B cell (primary cell): Measurements from ENCODE around the gene EMC10. TPM values are rescaled to one million over a fixed set of nuclear protein-coding genes. Genes with fewer than 3 reads are reported as not detected.

Experiments used
- ATAC-seq: fragments of 200-7000 bp; cut with Tn5 transposase; one replicate; pipeline ENCODE4 v1.10.0; 2021; ENCODE audit warnings: low read depth, mild to moderate bottlenecking, moderate number of reproducible peaks, moderate library complexity
- CTCF ChIA-PET: fragments of 350-600 bp; sonication (Branson Sonifier 250); formaldehyde crosslinking; loops from one replicate; lab custom pipeline; 2021; ENCODE audit warnings: antibody characterized with exemption, inconsistent platforms; lab: Charles Lee
- POLR2A ChIA-PET: fragments of 350-600 bp; sonication (Branson Sonifier 250); formaldehyde crosslinking; loops from one replicate; lab custom pipeline; 2021; ENCODE audit warnings: antibody characterized with exemption; lab: Charles Lee
- DNase-seq: peaks from one replicate; pipeline ENCODE4 v3.0.0; 2013
- H2AFZ ChIP-seq: 2 replicates; pipeline ENCODE4 v1.6.1; 2012; ENCODE audit warnings: mild to moderate bottlenecking, low read depth, low read length; ENCODE audit not compliant: insufficient read depth, poor library complexity, severe bottlenecking
- H3K27ac ChIP-seq, 2 donors: 1 replicate in 1 of 2; 2 replicates in 1 of 2; pipeline ENCODE4 v1.5.1; 2012 to 2013; ENCODE audit warnings: low read length in 2 of 2, mild to moderate bottlenecking in 2 of 2, moderate library complexity in 1 of 2
- H3K27me3 ChIP-seq, 4 experiments: fragments of 200-600 bp in 1 of 4; sonication (generic) in 1 of 4; replicated peaks in 1 of 4; 1 replicate in 2 of 4; 2 replicates in 2 of 4; pipeline versions ENCODE4 v1.6.1 to v1.7.0; 2013 to 2016; ENCODE audit warnings: low read length in 3 of 4, mild to moderate bottlenecking in 2 of 4, mixed read lengths in 1 of 4, moderate library complexity in 1 of 4; ENCODE audit not compliant: insufficient read depth in 4 of 4, control insufficient read depth in 3 of 4; ENCODE audit errors: control extremely low read depth in 1 of 4
- H3K36me3 ChIP-seq, 2 experiments: replicated peaks in 1 of 2; 1 replicate in 1 of 2; 2 replicates in 1 of 2; pipeline versions ENCODE4 v1.6.1 to v1.7.1; 2013; ENCODE audit warnings: low read length in 1 of 2; ENCODE audit not compliant: insufficient read depth in 2 of 2, control insufficient read depth in 1 of 2; ENCODE audit errors: control extremely low read depth in 1 of 2, extremely low read depth in 1 of 2
- H3K4me1 ChIP-seq, 2 donors: fragments of 200-600 bp in 1 of 2; sonication (generic) in 1 of 2; 1 replicate in 1 of 2; 2 replicates in 1 of 2; pipeline versions ENCODE4 v1.5.1 to v1.6.1; 2013 to 2017; ENCODE audit warnings: low read length in 2 of 2; ENCODE audit not compliant: control insufficient read depth in 2 of 2, insufficient read depth in 2 of 2
- H3K4me2 ChIP-seq: replicated peaks from 2 replicates; pipeline ENCODE3; 2012; ENCODE audit warnings: mild to moderate bottlenecking, low read depth, low read length; ENCODE audit not compliant: poor library complexity, severe bottlenecking
- H3K4me3 ChIP-seq, 5 experiments: fragments of 200-600 bp in 1 of 5; sonication (generic) in 1 of 5; 1 replicate in 3 of 5; 2 replicates in 2 of 5; pipeline versions ENCODE4 v1.5.1 to v1.7.0; 2011 to 2016; ENCODE audit warnings: low read length in 4 of 5, mild to moderate bottlenecking in 4 of 5, low read depth in 2 of 5, control low read depth in 1 of 5, moderate library complexity in 1 of 5; ENCODE audit not compliant: insufficient read depth in 1 of 5; ENCODE audit errors: control extremely low read depth in 1 of 5, extremely low read depth in 1 of 5
- H3K79me2 ChIP-seq: fragments of 200-600 bp; sonication (generic); one replicate; pipeline ENCODE4 v1.6.0; 2016; ENCODE audit warnings: low read length; ENCODE audit not compliant: control insufficient read depth, insufficient read depth
- H3K9ac ChIP-seq: fragments of 200-600 bp; sonication (generic); 2 replicates; pipeline ENCODE4 v1.6.1; 2017; ENCODE audit warnings: mild to moderate bottlenecking, low read length, moderate library complexity
- H3K9me3 ChIP-seq, 3 donors: one replicate each; pipeline versions ENCODE4 v1.6.1 to v1.7.1; 2013; ENCODE audit warnings: low read length in 2 of 3; ENCODE audit not compliant: control insufficient read depth in 2 of 3, insufficient read depth in 1 of 3; ENCODE audit errors: control extremely low read depth in 1 of 3
- H4K20me1 ChIP-seq: 2 replicates; pipeline ENCODE4 v1.6.0; 2012; ENCODE audit warnings: mild to moderate bottlenecking, low read length; ENCODE audit not compliant: insufficient read depth, control insufficient read depth, poor library complexity, severe bottlenecking
- H3K27ac Mint-ChIP-seq: one replicate; pipeline ENCODE4 v1.8.0; 2021; ENCODE audit warnings: mixed read lengths
- H3K27me3 Mint-ChIP-seq: one replicate; pipeline ENCODE4 v1.8.0; 2021; ENCODE audit warnings: mixed read lengths
- H3K4me1 Mint-ChIP-seq: one replicate; pipeline ENCODE4 v1.8.0; 2021; ENCODE audit warnings: mixed read lengths
- H3K4me3 Mint-ChIP-seq: one replicate; pipeline ENCODE4 v1.8.0; 2021; ENCODE audit warnings: mixed read lengths
- H3K9me3 Mint-ChIP-seq: one replicate; pipeline ENCODE4 v1.8.0; 2022; ENCODE audit warnings: mixed read lengths; ENCODE audit not compliant: insufficient read depth
- EZH2 ChIP-seq: IDR thresholded peaks from 2 replicates; pipeline ENCODE4 v1.6.1; 2012; ENCODE audit warnings: borderline replicate concordance, low read depth, mild to moderate bottlenecking, moderate library complexity, low read length; ENCODE audit not compliant: insufficient read depth, poor library complexity, severe bottlenecking
- WGBS: methylation state at CpG from one replicate; pipeline ENCODE4 v1.1.5; 2013; ENCODE audit warnings: missing lambda C conversion rate; ENCODE audit not compliant: insufficient coverage; 5-methylcytosine and 5-hydroxymethylcytosine counted together
- intact Hi-C: fragments of 100-400 bp; cut with micrococcal nuclease; formaldehyde crosslinking; loops from one replicate; pipeline ENCODE4 v1.10.0; 2022
- polyA plus RNA-seq: library from polyadenylated mRNA; depleted of rRNA; stranded (reverse); fragments of >200 nt; gene quantifications from 2 replicates; pipeline ENCODE4 v1.2.3, GENCODE V29; 2012
- total RNA-seq, 2 donors: library from RNA; stranded (reverse); fragments of 120-200 nt in 1 of 2; gene quantifications; 1 replicate in 1 of 2; 2 replicates in 1 of 2; pipeline versions ENCODE4 v1.2.3 to v1.2.4, GENCODE V29; 2013 to 2022
- TF ChIP-seq, protein P1 (sequence below): fragments of 200-600 bp; IDR thresholded peaks from one replicate; pipeline ENCODE4 v1.8.0; 2022; ENCODE audit warnings: antibody characterized with exemption, mild to moderate bottlenecking

Gene EMC10
- total and polyA plus RNA-seq, 2 donors (not counting 1 experiment from before 2014, with no cell fraction given): 51.1 to 88.1 TPM

DNA sequence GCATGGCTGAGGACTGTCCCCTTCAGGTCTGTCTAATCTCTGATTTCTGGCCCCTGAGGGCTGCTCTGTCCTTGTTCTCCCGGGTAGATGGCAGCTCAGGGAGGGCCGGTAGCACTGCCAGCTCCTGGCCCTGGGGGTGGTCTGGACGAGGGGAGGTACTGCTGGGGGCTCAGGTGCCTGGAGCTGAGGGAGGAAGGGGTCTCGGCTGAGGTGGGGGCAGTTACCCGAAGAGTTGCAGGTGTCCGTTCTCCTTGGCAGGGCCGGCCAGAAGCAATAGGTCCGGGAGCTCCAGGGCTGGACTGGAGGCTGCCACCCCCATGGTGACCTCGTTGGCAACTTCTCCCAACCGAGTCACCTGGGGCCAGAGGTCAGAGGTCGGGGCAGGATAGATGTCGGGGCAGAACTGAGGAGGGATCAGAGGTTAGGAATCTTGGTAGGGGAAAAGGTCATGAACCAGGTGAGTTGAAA lies 1.2 kb upstream of the EMC10 start:
- H3K4me1 Mint-ChIP-seq: peaks cover 29% of the 10 kb centered on the region
- Histone ChIP-seq H3K4me1 (peaks cover 14 to 23% of the 10 kb centered on the region in 2 donors), H3K4me2 (no peak overlapping the region), H3K4me3 (no peak overlapping the region), H3K27ac (no peak overlapping the region), H3K27me3 (no peaks in the 10 kb centered on the region), H3K9me3 (peaks cover 0 to 11% (median 0%) of the 10 kb centered on the region in 3 donors), H3K79me2 (peaks cover 35% of the 10 kb centered on the region), H4K20me1 (peaks cover 32% of the 10 kb centered on the region), H3K9ac (no peak overlapping the region), H3K36me3 (peaks cover 0 to 23% of the 10 kb centered on the region in 2 experiments), H2AFZ (no peak overlapping the region)
- H3K27me3 Mint-ChIP-seq: no peaks in the 10 kb centered on the region
- CTCF ChIA-PET: interaction anchor here (1.8 kb wide), 1 partner anchor 13 kb away, joined by 8 read pairs; no protein-coding TSS in a partner anchor
- H3K9me3 Mint-ChIP-seq: no peaks in the 10 kb centered on the region
- no peak for ATAC-seq
- intact Hi-C loops: no loop called here
- POLR2A ChIA-PET: interaction anchor here (0.5 kb wide), 1 partner anchor 16 kb away, joined by 4 read pairs; no protein-coding TSS in a partner anchor
- 92% methylated on average over 12 of the region's 12 CpGs for WGBS
- H3K4me3 Mint-ChIP-seq: peak overlapping the region; percentile 64
- H3K27ac Mint-ChIP-seq: peak overlapping the region; percentile 94
- DNase-seq: no peak
- TF ChIP-seq, protein P1, sequence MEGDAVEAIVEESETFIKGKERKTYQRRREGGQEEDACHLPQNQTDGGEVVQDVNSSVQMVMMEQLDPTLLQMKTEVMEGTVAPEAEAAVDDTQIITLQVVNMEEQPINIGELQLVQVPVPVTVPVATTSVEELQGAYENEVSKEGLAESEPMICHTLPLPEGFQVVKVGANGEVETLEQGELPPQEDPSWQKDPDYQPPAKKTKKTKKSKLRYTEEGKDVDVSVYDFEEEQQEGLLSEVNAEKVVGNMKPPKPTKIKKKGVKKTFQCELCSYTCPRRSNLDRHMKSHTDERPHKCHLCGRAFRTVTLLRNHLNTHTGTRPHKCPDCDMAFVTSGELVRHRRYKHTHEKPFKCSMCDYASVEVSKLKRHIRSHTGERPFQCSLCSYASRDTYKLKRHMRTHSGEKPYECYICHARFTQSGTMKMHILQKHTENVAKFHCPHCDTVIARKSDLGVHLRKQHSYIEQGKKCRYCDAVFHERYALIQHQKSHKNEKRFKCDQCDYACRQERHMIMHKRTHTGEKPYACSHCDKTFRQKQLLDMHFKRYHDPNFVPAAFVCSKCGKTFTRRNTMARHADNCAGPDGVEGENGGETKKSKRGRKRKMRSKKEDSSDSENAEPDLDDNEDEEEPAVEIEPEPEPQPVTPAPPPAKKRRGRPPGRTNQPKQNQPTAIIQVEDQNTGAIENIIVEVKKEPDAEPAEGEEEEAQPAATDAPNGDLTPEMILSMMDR: no peak
- no peak for TF ChIP-seq EZH2

DNA sequence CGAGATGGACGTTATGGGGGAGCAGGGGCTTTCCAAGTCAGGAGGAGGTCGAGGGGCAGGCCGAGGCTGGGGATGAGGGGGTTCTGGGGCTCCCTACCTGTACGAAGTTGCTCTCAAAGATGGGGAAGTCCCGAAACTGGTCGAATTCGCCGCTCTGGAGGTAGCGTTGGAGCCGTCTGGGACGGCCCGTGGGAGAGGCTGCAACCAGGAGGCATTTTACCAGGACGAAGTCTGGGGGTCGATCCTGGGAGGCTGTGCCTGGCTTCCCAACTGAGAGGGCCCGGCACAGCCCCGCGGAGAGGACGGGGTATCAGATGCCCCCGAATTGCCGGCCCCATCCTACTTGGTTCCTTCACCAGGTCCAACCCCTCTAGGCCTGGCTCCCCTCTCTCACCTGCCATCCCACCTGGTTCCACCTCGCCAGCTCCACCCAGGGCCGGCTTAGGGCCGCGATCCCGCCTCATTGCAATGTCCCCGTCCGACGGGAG lies 527 bp upstream of the EMC10 start:
- no peaks in the 10 kb centered on the region for H3K9me3 Mint-ChIP-seq
- peak overlapping the region; percentile 99 for H3K4me3 Mint-ChIP-seq
- H2AFZ ChIP-seq: no peak overlapping the region
- H3K27me3 Mint-ChIP-seq: no peaks in the 10 kb centered on the region
- H3K36me3 ChIP-seq: peaks cover 0 to 29% of the 10 kb centered on the region in 2 experiments
- peaks cover 14 to 23% of the 10 kb centered on the region in 2 donors for H3K4me1 ChIP-seq
- no peak for ATAC-seq
- POLR2A ChIA-PET: interaction anchor here (0.5 kb wide), 1 partner anchor 17 kb away, joined by 4 read pairs; no protein-coding TSS in a partner anchor
- H3K27me3 ChIP-seq: no peaks in the 10 kb centered on the region
- 87% methylated on average over 29 of the region's 29 CpGs for WGBS
- CTCF ChIA-PET: no interaction called here
- intact Hi-C loops: loop anchor here (1.0 kb wide), 2 partner anchors 15 to 60 kb away; no protein-coding TSS in a partner anchor
- peak overlapping the region in 1 of 5 experiments; percentile 98 for H3K4me3 ChIP-seq
- no peak overlapping the region for H3K9ac ChIP-seq
- H4K20me1 ChIP-seq: peaks cover 38% of the 10 kb centered on the region
- peaks cover 0 to 11% (median 0%) of the 10 kb centered on the region in 3 donors for H3K9me3 ChIP-seq
- H3K4me1 Mint-ChIP-seq: peaks cover 29% of the 10 kb centered on the region
- peak overlapping the region; percentile 99 for H3K4me2 ChIP-seq
- peak overlapping the region; percentile 48 to 90 for H3K27ac ChIP-seq
- no peak for TF ChIP-seq EZH2
- DNase-seq: no peak
- peaks cover 41% of the 10 kb centered on the region for H3K79me2 ChIP-seq
- H3K27ac Mint-ChIP-seq: peak overlapping the region; percentile 94
